Activated naive CD4-positive, alpha-beta T cell (primary cell): ENCODE measurements around the gene DDX51.
"Not testable (repeated sequence)": the region's sequence is repeated elsewhere in the genome, so short reads cannot be mapped to it uniquely, and the experiment has no call there.

Source experiments
- DNase-seq, 4 experiments: peaks; one replicate each; lab custom pipeline; 2025; lab: John Stamatoyannopoulos, UW

The DDX51 gene

GRCh38 chr12:132117558-132117875 lies 26.6 kb downstream of the DDX51 start:
- DNase-seq, result no peak

- no peak for DNase-seq
Observed at GRCh38 chr12:132116709-132117557, 27.2 kb downstream of the DDX51 start.

- DNase-seq, result no peak
Observed at GRCh38 chr12:132115500-132115899, 28.6 kb downstream of the DDX51 start.

- no peak for DNase-seq
Observed at GRCh38 chr12:132114667-132115066, 29.5 kb downstream of the DDX51 start.

GRCh38 chr12:132111654-132112304 lies 32.3 kb downstream of the DDX51 start:
- DNase-seq, result no peak

GRCh38 chr12:132110677-132111076 lies 33.4 kb downstream of the DDX51 start:
- DNase-seq, result no peak

GRCh38 chr12:132109741-132110140 lies 34.4 kb downstream of the DDX51 start:
- DNase-seq, result no peak

GRCh38 chr12:132108211-132108832 lies 35.8 kb downstream of the DDX51 start:
- DNase-seq, result no peak

- no peak for DNase-seq
Observed at GRCh38 chr12:132106921-132107320, 37.2 kb downstream of the DDX51 start.

- no peak for DNase-seq
Observed at GRCh38 chr12:132105467-132105866, 38.7 kb downstream of the DDX51 start.

GRCh38 chr12:132103542-132104308 lies 40.4 kb downstream of the DDX51 start:
- DNase-seq, result no peak

- DNase-seq, result not testable (repeated sequence)
Observed at GRCh38 chr12:132103072-132103471, 41.0 kb downstream of the DDX51 start.

- no peak for DNase-seq
Observed at GRCh38 chr12:132102297-132102696, 41.8 kb downstream of the DDX51 start.

- no peak for DNase-seq
Observed at GRCh38 chr12:132100306-132101065, 43.6 kb downstream of the DDX51 start.

- DNase-seq, result no peak
Observed at GRCh38 chr12:132099739-132100138, 44.4 kb downstream of the DDX51 start.

GRCh38 chr12:132095520-132096409 lies 48.4 kb downstream of the DDX51 start:
- no peak for DNase-seq

GRCh38 chr12:132094269-132094891 lies 49.7 kb downstream of the DDX51 start:
- no peak for DNase-seq

GRCh38 chr12:132089407-132089910 lies 54.7 kb downstream of the DDX51 start:
- DNase-seq, result no peak
